ENCODE measurements around the gene OR2L2.
"Not testable (repeated sequence)": the region's sequence is repeated elsewhere in the genome, so short reads cannot be mapped to it uniquely, and the experiment has no call there.

OR2L2 gene, protein sequence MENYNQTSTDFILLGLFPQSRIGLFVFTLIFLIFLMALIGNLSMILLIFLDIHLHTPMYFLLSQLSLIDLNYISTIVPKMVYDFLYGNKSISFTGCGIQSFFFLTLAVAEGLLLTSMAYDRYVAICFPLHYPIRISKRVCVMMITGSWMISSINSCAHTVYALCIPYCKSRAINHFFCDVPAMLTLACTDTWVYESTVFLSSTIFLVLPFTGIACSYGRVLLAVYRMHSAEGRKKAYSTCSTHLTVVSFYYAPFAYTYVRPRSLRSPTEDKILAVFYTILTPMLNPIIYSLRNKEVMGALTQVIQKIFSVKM

DNA sequence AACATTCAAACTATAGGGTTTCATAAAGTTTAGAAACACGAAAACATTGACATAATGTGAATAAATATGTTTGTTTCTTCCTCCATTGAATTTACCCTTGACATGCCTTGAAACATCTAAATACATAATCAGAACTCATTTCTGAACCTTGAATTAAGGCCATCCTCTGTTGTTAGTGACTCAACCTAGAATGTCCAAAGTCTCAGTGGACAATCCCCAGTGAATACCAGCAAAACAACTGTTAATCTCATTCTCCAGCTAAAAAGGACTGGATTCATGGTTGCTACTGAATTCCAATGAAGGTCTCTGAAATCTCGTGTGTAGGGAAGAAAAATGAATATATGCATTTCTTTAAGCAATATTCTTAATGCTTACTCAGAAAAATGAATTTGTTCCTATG lies at the start of gene OR2L2:
TSS of gene OR2L2 (plus strand) at position 301 of the 400 bp plus-strand sequence. CDS start 8,198 bp downstream, outside the sequence.
- DNase-seq = no peak

DNA sequence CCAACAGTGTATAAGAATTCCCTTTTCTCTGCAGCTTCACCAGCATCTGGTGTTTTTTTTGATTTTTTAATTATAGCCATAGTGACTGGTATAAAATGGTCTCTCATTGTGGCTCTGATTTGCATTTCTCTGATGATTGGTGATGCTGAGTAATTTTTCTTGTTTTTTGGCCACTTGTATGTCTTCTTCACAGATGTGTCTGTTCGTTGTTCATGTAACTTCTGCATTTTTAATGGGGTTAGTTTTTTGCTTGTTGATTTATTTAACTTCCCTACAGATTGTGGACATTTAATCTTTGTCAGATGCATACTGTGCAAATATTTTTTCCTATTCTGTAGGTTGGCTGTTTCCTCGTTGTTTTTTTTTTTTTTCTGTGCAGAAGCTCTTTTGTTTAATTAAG lies 36.9 kb upstream of the OR2L2 start:
- no peak for DNase-seq

DNA sequence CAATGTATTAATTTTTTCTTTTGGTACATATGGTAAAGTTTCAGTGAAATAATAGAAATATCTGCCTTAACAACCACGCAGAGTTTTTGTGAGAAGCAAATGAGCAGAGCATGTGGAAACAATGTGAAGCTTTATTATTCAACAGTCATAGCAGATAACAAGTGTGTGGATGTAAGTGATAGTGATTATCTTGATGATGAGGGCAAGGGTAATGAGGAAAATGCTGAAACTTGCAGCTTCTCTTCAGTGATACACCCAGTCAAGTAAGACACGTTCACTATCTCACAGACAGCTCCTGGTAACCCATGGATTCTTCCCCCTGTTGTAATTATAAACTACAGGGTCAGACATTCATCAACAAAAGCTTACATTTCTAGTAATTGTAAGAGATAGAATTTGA lies 31.1 kb upstream of the OR2L2 start:
- no peak for DNase-seq

DNA sequence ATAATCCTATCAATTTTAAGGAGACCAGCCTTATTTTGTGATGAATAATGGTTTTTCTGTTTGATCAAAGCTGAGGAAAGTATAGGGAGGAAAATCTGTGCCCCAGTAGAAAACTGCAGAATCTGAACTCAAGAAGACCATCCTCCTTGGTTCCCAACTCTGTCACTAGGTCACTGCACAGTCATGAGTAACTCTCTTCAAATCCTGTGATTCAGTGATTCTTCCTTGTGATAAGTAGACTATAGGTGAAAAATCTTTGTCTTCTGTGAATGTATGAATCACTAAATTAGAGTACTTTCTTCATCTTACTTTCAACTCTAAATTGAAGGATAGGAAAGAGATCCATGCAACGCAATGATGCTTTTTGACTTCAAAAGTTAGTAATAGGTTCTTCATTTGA lies 29.7 kb upstream of the OR2L2 start:
- DNase-seq = no peak

DNA sequence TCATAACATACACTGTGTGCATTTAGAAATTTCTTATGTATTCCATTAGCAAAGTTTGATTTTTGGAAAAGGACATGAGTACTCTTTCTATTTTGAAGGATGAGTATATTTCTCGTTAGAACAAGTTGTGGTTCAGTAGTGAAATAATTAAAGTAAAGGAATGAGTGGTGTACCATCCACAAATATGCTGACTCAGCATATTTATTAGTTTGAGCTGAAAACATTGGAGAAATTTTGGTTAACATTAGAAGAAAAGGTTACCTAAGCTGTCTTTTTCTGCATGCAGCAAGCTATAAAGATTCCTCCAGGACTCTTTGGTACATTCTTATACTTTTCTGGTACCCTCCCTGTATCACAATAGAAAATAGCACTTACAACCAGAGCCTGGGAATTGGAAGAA lies 22.1 kb upstream of the OR2L2 start:
- no peak for DNase-seq

DNA sequence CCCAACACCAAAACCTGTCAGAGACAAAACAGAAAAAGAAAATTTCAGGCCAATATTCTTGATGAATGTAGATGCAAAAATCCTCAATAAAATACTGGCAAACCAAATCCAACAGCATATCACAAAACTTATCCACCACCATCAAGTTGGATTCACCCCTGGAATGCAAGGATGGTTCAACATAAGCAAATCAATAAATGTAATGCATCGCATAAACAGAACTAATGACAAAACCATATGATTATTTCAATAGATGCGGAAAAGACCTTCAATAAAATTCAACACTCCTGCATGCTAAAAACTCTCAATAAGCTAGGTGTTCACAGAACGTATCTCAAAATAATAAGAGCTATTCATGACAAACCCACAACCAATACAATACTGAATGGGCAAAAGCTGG lies 20.2 kb upstream of the OR2L2 start:
- DNase-seq = no peak

DNA sequence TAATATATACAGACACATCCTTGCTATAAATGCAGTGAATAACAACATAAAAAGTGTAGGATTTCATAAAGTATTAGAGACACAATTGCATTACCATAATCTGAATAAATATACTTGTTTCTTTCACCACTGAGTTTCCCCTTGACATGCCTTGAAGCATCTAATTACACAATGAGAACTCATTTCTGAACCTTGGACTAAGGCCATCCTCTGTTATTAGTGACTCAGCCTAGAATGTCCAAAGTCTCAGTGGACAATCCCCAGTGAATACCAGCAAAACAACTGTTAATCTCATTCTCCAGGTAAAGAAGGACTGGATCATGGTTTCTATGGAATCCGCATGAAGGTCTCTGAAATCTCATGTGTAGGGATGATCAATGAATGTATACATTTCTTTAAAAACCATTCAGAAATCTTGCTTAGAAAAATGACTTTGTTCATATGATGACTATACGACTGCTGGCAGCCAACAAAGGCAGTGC lies 16.6 kb upstream of the OR2L2 start, which contains the start of gene OR2L5:
TSS of gene OR2L5 (plus strand) at position 432 of the 482 bp plus-strand sequence. CDS start 8,288 bp downstream, outside the sequence.
- DNase-seq = no peak

DNA sequence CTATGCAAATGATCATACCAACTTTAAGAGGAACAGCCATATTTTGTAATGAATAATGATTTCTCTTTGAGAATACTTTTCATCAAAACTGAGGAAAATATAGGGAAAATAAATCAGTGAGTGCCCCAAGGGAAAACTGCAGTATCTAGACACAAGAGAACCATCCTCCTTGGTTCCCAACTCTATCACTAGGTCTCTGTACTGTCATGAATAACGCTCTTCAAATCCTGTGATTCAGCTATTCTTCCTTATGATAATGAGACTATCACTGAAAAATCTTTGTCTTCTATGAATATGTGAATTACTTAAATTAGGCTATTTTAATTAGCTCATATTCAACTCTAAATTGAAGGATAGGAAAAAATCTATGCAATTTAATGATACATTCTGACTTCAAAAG lies 14.1 kb upstream of the OR2L2 start:
- no peak for DNase-seq

DNA sequence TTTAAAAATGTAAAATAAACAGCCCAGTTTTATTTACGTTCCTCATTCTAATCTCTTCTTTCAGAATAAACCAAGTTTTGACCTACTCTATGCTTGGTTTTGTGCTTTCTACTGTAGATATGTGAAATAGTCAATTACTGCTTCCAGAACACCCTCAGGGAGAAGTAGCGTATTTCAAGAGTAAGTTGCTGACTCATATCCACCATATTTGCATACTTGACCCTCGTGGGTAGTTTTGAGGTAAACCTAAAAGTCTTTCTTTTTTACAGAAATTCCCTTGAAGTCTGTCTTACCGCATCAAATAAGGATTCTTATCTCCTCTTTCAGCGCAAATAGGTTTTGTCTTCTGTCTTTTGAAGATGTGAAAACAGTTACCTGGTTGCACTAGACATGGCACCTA lies 15.3 kb downstream of the OR2L2 start:
- DNase-seq = no peak

DNA sequence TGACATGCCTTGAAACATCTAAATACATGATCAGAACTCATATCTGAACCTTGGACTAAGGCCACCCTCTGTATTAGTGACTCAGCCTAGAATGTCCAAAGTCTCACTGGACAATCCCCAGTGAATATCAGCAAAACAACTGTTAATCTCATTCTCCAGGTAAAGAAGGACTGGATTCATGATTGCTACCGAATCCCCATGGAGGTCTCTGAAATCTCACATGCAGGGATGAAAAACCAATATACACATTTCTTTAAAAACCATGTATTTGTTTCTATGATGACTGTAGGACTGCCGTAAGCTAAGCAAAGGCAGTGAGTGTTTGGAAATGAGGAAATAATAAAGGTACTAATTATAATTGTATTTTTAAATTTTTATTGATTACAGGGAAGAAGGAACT lies 16.7 kb downstream of the OR2L2 start, which contains the start of gene OR2L3:
TSS of gene OR2L3 (plus strand) at position 301 of the 400 bp plus-strand sequence. CDS start 13,846 bp downstream, outside the sequence.
- no peak for DNase-seq

DNA sequence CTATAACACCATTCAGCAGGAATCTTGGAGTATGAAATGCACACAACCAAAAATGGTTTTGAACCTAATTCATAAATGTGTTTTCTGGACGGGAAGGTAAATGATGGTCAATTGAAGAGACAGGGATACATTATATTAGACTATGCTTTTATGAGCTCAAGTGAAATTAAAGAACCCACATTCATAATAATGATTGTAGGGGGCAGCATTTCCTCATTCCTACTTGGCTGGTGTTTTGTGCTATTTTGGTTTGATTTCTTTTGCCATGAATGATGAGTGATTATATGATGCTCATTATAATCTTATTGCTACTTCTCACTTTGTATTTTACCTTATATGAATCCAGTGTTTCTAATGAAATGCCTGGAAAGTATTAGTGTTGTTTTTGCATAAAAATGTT lies 17.1 kb downstream of the OR2L2 start:
- DNase-seq = no peak

DNA sequence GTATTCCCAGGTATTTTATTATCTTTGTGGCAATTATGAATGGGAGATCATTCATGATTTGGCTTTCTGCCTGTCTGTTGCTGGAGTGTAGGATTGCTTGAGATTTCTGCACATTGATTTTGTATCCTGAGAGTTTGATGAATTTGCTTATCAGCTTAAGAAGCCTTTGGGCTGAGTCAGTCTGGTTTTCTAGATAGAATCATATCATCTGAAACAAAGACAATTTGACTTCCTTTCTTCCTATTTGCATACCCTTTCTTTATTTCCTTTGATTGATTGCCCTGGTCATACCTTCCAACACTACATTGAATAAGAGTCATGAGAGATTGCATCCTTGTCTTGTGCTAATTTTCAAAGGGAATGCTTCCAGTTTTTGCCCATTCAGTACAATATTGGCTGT lies 24.8 kb downstream of the OR2L2 start:
- DNase-seq = no peak

DNA sequence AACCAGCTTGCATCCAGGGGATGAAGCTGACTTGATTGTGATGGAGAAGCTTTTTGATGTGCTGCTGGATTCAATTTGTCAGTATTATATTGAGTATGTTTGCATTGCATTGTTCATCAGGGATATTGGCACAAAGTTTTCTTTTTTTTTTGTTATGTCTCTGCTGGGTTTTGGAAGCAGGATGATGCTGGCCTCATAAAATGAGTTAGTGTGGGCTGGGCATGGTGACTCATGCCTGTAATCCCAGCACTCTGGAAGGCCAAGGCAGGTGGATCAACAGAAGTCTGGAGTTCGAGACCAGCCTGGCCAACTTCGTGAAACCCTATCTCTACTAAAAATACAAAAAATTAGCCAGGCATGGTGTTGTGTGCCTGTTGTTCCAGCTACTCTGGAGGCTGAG lies 25.4 kb downstream of the OR2L2 start:
- DNase-seq = no peak

DNA sequence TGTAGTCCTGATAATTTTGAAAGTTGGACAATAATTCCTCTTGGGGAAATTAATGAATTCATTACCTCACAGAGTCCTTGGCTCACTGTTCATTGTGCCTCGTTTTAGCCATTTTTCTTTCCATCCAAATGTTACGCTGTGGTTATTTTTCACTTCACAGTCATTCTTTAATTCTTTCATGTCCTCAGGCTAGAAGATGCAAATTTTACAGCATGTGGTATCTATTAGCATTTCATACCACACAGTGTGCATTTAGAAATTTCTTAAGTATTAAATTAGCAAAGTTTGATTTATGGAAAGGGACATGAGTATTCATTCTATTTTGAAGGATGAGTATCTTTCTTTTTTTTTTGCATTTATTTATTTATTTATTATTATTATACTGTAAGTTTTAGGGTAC lies 35.2 kb downstream of the OR2L2 start:
- DNase-seq = no peak

DNA sequence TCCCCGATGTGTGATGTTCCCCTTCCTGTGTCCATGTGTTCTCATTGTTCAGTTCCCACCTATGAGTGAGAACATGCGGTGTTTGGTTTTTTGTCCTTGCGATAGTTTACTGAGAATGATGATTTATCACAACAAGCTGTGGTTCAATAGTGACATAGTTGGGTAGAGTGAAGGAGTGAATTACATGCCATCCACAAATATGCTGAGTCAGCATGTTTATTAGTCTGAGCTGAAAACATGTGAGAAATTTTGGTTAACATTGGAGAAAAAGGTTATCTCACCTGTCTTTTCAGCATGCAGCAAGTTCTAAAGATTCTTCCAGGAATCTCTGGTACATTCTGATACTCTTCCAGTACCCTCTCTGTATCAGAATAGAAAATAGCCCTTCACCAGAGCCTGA lies 35.7 kb downstream of the OR2L2 start:
- DNase-seq = no peak

DNA sequence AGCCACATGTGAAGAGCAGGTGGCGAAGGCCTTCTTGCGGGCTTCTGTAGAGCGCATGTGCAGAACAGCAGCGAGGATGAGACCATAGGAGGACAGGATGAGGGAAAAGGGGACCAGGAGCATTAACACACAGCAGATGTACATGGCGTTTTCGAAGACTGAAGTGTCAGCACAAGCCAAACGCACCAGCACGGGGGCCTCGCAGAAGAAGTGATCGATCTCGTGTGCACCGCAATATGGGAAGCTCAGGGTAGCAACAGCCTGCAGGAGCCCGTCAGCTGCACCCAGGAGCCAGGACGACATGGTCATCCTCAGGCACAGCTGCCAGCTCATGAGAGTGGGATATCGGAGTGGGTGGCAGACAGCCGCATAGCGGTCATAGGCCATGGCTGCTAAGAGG lies 54.0 kb downstream of the OR2L2 start:
- not testable (repeated sequence) for DNase-seq

Data from CD4-positive, alpha-beta T cell treated with Interferon alpha-2 for 1 hour (primary cell).